Mesenteric fat pad (tissue), 1 donor: Measurements from ENCODE around the gene CD79A. TPM values are rescaled to one million over a fixed set of nuclear protein-coding genes. Genes with fewer than 3 reads are reported as not detected.
"Not testable (repeated sequence)": the region's sequence is repeated elsewhere in the genome, so short reads cannot be mapped to it uniquely, and the experiment has no call there.

Experiments
- DNase-seq: peaks from one replicate; pipeline ENCODE4 v3.0.0-alpha.2; 2020; ENCODE audit warnings: low spot score
- total RNA-seq: library from RNA; stranded (reverse); fragmentation: NEBNext Ultra II Directional; extraction: Animal tissue kit (Norgen Biotek cat#: 25700); gene quantifications from one replicate; pipeline ENCODE4 v1.2.1, GENCODE V29; 2021
- donor health status: DM: yes; HTN: yes; CAD: no.

CD79A gene
- total RNA-seq, 1 donor from 2014 or later, result 0.61 TPM

DNA sequence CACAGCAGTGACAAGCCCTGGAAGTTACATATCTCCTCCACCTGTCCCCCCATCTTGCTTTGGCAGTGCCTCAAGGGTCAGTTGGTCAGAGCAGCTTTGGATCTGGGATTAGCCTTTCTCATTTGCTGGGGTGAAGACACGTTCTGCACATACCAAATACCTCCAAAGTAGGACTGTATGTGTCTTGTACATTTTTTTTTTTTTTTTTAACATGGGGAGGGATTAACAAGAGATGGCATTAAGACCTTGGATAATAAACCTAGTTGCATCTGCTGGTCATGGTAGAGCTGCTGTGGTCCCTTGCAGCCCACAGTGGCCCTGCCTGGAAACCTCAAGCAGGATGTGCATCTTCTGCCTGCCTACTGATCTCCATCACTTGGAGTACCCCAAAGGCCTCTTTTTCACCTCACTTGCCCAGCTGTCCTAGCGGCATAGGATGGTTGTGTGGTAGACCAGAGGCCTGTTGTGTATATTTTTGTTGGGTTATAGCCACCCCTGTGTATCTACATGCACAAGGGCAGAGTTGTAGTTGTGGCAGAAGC is 14.6 kb upstream of the CD79A start:
- no peak for DNase-seq

- no peak for DNase-seq
These were observed 13.7 kb upstream of the CD79A start for GRCh38 chr19:41863209-41863931.

DNA sequence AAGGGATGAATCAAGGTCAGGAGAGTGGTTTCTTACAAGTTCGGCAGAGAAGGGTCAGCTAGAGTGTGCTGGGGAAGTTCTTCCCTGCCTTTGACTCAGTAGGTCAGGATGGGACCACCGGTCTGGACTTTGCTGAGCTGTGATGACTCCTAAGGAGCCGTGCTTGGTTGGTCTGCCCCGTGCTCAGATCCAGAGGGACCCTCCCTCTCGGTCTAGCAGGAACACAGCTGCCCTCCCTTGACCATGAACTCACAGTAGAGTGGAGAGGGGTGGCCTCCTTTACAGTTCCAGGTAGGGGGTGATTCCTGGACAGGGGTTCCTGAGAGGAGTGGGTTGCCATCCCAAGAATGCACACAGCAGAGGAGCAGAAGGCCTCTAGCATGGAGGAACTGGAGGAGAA is 12.7 kb upstream of the CD79A start:
- DNase-seq, result no peak

- no peak for DNase-seq
These were observed 10.8 kb upstream of the CD79A start for GRCh38 chr19:41866284-41866683.

- no peak for DNase-seq
These were observed 8.7 kb upstream of the CD79A start for GRCh38 chr19:41868120-41868988.

- DNase-seq, result no peak
These were observed 8.1 kb upstream of the CD79A start for GRCh38 chr19:41868989-41869300.

DNA sequence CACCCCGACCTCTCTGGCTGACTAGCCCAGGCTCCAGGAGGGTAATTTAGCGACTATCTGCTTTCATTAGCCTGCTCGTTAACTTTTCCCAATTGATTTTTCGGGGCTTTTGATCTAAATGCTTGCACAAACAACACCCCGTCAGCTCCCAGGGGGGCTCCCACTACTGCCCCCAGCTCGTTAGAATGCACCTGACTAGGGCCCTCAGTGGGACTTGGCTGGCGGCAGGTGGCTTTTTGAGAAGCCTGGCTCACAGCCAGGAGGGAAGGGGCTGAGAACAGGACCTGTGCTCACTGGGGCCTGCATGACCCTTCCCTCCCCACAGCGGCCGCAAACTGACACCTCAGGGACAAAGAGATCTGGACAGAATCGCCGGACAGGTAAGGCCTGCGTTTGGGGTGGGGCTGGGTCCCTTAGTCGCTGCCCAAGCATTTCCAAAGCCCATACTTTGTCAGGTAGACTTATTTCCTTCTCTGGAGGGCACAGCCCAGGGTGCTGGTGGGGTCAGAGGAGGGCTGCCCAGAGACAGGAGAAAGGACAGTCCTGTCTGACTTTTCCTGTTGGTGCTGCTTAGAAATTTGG is 7.6 kb upstream of the CD79A start:
- no peak for DNase-seq

DNA sequence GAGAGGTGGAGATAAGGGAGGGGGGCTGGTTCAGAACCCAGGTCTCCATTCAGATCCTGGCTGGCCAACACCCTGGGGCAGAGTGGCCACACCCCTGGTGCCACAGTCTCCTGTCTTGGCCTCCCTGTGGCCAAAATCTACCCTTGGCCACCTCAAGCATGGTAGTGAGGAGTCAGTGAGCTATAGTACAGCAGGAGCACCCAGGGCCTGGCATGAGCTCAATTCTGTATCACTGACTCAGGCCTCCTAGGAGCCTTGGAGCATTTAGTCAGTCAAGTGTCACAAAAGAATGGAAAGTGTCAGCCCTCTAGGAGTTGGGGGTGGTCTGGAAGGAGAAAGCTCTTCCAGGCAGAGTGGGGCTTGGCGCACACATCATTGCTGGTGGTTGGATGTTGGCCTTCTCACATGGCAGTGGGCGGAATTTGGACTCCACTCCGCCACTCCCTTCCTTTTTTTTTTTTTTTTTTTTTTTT is 6.6 kb upstream of the CD79A start:
- no peak for DNase-seq

GRCh38 chr19:41871573-41872383 is 5.3 kb upstream of the CD79A start:
- no peak for DNase-seq

GRCh38 chr19:41872384-41872774 is 4.7 kb upstream of the CD79A start:
- no peak for DNase-seq

- peak; percentile 93 for DNase-seq
These were observed 4.1 kb upstream of the CD79A start for GRCh38 chr19:41872775-41873647.

DNA sequence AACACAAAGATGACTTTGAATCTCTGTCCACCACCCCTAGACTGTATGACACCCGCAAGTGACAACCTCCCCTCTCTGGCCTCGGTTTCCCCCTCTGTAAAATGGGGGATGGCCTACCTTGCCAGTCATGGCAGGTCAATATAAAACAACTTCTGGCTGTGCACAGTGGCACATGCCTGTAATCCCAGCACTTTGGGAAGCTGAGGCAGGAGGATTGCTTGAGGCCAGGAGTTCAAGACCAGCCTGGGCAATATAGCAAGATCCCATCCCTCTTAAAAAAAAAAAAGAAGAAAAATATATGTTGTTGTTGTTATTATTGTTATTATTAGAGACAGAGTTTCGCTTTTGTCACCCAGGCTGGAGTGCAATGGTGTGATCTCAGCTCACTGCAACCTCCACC is 1.1 kb upstream of the CD79A start:
- DNase-seq, result not testable (repeated sequence)

GRCh38 chr19:41877916-41878905 is 1.1 kb downstream of the CD79A start:
- DNase-seq, result no peak

GRCh38 chr19:41879080-41879479 is 2.0 kb downstream of the CD79A start:
- no peak for DNase-seq

- no peak for DNase-seq
These were observed 2.7 kb downstream of the CD79A start for GRCh38 chr19:41879670-41880328.

DNA sequence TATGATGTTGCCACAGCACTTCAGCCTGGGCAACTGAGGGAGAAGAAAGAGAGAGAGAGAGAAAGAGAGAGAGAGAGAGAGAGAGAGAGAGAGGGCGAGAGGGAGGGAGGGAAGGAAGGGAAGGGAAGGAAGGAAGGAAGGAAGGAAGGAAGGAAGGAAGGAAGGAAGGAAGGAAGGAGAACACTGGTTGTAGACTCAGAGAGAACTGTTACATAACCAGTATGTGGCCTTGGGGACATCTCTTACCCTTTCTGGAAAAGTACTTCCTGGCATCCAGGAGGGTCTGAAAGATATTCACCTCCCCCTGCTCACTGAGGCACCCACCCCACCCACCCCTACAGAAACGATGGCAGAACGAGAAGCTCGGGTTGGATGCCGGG is 3.2 kb downstream of the CD79A start:
- no peak for DNase-seq

DNA sequence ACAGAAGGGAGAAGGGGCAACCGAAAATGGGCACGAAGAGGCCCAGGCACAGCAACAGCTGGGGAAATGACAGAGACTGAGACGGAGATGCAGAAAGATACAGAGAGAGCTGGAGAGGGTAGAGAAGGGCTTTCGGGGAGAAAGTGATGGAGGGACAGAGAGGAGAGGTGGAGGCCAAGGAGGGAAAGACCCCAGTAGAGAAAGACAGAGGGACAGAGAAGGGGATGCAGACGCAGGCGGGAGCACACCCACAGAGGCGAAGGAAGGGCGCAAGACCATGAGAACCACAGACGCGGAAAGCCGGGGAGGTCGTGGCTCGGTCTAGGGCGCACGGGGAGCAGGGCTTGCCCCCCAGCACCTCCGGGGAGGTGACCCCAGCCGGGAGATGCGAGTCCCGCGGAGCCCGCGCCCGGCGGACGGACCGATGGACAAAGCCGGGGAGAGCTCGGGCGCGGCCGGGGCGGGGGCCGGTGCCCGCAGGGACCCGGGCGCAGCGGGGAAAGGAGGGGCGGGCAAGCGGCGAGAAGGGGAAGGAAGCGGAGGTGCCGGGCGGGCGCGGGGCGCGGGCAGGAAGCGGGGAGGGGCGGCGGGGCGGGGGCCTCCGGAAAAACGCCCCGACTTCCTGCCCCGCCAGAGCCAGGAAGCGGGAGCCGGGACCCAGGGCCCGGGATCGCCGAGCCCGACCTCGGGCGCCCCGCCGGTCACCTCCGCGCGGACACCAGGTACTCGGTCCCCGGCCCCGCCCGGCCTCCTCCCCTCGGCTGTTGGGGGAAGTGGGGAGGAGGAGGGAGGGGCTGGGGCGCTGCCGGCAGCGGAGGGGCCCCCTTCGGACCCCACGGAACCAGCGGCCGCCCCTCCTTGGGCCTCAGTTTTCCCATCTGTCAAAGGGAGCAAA is 5.7 kb downstream of the CD79A start, which contains the start of gene ARHGEF1:
Gene ARHGEF1 (plus strand): TSS at position 617 of the 895 bp plus-strand sequence. CDS start 4,899 bp downstream, outside the sequence.
- DNase-seq, result no peak
